ENCODE data around the gene FAM149A. TPM values are rescaled to one million over a fixed set of nuclear protein-coding genes. Genes with fewer than 3 reads are reported as not detected.
A peak's percentile ranks its signal among the peaks of the same experiment; 100 is the strongest.

Gene FAM149A
- total and polyA plus RNA-seq, 4 donors, result 12.0 to 27.1 (median 15.0) TPM

DNA sequence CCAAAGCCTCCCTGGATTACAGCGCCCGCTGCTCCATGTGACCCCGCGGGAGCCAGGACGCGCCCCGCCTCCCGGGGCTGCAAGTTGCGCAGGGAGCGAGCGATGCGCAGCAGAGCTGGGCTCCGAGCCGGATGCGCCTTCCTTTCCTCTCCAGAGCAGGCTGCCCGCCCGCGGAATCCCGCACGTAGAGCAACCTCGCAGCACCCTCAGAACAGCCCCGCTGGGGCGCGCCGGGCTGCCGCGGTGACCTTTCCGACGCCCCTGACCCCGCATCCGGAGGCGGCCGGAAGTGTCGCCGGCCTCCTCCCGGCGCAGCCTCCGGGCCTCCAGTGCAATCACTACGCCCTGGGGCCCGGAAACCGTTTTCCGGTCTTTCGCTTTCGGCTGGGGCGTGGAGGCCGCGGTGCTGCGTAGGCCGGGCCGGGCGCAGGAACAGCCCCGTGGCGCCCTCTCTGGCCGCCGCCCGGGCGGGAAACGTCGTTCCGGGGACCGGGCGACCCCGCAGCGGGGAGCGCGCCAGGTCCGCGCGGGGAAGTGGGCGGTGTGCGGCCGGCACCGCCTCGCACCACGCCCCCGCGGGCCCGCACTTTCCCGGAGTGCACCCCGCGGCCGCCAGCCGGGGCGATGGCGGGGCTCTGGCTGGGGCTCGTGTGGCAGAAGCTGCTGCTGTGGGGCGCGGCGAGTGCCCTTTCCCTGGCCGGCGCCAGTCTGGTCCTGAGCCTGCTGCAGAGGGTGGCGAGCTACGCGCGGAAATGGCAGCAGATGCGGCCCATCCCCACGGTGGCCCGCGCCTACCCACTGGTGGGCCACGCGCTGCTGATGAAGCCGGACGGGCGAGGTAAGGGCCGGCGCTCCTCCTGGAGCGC lies 86.9 kb downstream of the FAM149A start, which contains the start of gene CYP4V2:
Gene CYP4V2, plus strand, starts transcription at position 368 of the 866 bp plus-strand sequence. Its CDS starts 257 bp downstream, at position 625.
- WGBS, result under 1% methylated on average over 107 of the region's 107 CpGs
- H3K9ac ChIP-seq (ENCODE audit: low read depth in 1 of 2, low read length in 2 of 2), result peak within 1 kb of the TSS; percentile 92 to 94

More for the DNA sequence above, 86.9 kb downstream of the FAM149A start, which contains the start of gene CYP4V2:
- Histone ChIP-seq H3K4me3 (ENCODE audit: low read depth in 1 of 3, low read length in 3 of 3) (peak within 1 kb of the TSS; percentile 83 to 96 (median 95)), H3K27me3 (ENCODE audit: control insufficient read depth in 4 of 4, insufficient read depth in 4 of 4, low read length in 3 of 4) (no peaks in the 10 kb centered on the region), H3K36me3 (ENCODE audit: control insufficient read depth in 4 of 4, insufficient read depth in 3 of 4, low read depth in 1 of 4, low read length in 3 of 4) (peaks cover 0 to 9% (median 0%) of the 10 kb centered on the region in 4 donors), H3K9me3 (ENCODE audit: control insufficient read depth in 4 of 4, low read length in 3 of 4) (no peaks in the 10 kb centered on the region), H3K27ac (ENCODE audit: low read depth in 1 of 2, low read length in 2 of 2) (peak within 1 kb of the TSS; percentile 98 to 99), H3K4me1 (ENCODE audit: control insufficient read depth in 4 of 4, insufficient read depth in 4 of 4, low read length in 3 of 4) (peaks cover 7 to 46% (median 30%) of the 10 kb centered on the region in 4 donors)
- peak; percentile 74 for DNase-seq (ENCODE audit: low spot score)
- TF ChIP-seq GABPA (IDR thresholded peaks at IDR 0.05 in 1 of 2, conservative IDR thresholded peaks at IDR 0.05 in 1 of 2) (peak; percentile 61 to 88), TAF1 (conservative IDR thresholded peaks at IDR 0.05) (no peak), SP1 (IDR thresholded peaks at IDR 0.05) (peak; percentile 26), RXRA (IDR thresholded peaks at IDR 0.05) (peak; percentile 17 to 20), CTCF (IDR thresholded peaks at IDR 0.05; ENCODE audit: low read depth, low read length, missing input control) (peak; percentile 22), NR2F2 (IDR thresholded peaks at IDR 0.05) (peak; percentile 77), JUND (IDR thresholded peaks at IDR 0.05) (no peak), HNF4A (conservative IDR thresholded peaks at IDR 0.05) (no peak), MAX (IDR thresholded peaks at IDR 0.05) (no peak), FOXA2 (IDR thresholded peaks at IDR 0.05) (no peak), YY1 (IDR thresholded peaks at IDR 0.05) (peak; percentile 7), HNF4G (IDR thresholded peaks at IDR 0.05) (no peak), REST (IDR thresholded peaks at IDR 0.05) (peak; percentile 12), FOXA1 (IDR thresholded peaks at IDR 0.05) (peak; percentile 27), EGR1 (IDR thresholded peaks at IDR 0.05; ENCODE audit: low read depth in 2 of 2) (peak; percentile 19 to 71), RAD21 (IDR thresholded peaks at IDR 0.05) (peak; percentile 28)
- TF ChIP-seq, protein P1, sequence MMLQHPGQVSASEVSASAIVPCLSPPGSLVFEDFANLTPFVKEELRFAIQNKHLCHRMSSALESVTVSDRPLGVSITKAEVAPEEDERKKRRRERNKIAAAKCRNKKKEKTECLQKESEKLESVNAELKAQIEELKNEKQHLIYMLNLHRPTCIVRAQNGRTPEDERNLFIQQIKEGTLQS (IDR thresholded peaks at IDR 0.05), result no peak
- TF ChIP-seq, protein P2, sequence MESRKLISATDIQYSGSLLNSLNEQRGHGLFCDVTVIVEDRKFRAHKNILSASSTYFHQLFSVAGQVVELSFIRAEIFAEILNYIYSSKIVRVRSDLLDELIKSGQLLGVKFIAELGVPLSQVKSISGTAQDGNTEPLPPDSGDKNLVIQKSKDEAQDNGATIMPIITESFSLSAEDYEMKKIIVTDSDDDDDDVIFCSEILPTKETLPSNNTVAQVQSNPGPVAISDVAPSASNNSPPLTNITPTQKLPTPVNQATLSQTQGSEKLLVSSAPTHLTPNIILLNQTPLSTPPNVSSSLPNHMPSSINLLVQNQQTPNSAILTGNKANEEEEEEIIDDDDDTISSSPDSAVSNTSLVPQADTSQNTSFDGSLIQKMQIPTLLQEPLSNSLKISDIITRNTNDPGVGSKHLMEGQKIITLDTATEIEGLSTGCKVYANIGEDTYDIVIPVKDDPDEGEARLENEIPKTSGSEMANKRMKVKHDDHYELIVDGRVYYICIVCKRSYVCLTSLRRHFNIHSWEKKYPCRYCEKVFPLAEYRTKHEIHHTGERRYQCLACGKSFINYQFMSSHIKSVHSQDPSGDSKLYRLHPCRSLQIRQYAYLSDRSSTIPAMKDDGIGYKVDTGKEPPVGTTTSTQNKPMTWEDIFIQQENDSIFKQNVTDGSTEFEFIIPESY (IDR thresholded peaks at IDR 0.05), result no peak

Data from liver (tissue), 9 donors.